ENCODE data around the gene GPR173. TPM values are rescaled to one million over a fixed set of nuclear protein-coding genes. Genes with fewer than 3 reads are reported as not detected.

GPR173 gene
- total and polyA plus RNA-seq, 2 of the 8 experiments (the other 6 are each of a cell fraction or from before 2014, with no cell fraction given) = 7.0 to 11.3 TPM

GRCh38 chrX:53122013-53122412, 73.4 kb downstream of the GPR173 start:
- Histone ChIP-seq H3K27ac (ENCODE audit: low read depth, low read length) (no peak overlapping the region), H3K4me2 (ENCODE audit: insufficient read depth in 1 of 2, low read depth in 2 of 2, low read length in 2 of 2) (no peak overlapping the region), H2BK5ac (ENCODE audit: low read depth, low read length) (no peak overlapping the region), H2BK20ac (ENCODE audit: low read length) (no peak overlapping the region), H2BK12ac (ENCODE audit: low read depth, low read length) (no peak overlapping the region), H3K27me3 (replicated peaks in 1 of 4; ENCODE audit: control insufficient read depth in 3 of 4, extremely low read depth in 1 of 4, insufficient read depth in 3 of 4, low read length in 3 of 4) (no peaks in the 10 kb centered on the region), H3K56ac (replicated peaks; ENCODE audit: insufficient read length, low read depth, low read length) (no peak overlapping the region), H3K4ac (replicated peaks; ENCODE audit: insufficient read length, low read depth, low read length) (no peak overlapping the region), H3K9me3 (ENCODE audit: insufficient read depth in 2 of 2, low read depth in 1 of 2, low read length in 1 of 2) (no peaks in the 10 kb centered on the region), H4K8ac (ENCODE audit: extremely low read depth, insufficient read depth, low read length) (no peak overlapping the region), H3K79me2 (ENCODE audit: control insufficient read depth in 1 of 2, insufficient read depth in 2 of 2, low read length in 2 of 2) (no peaks in the 10 kb centered on the region; a peak in 1 of 4 replicates), H2AFZ (ENCODE audit: low read length) (no peak overlapping the region), H3K36me3 (ENCODE audit: control insufficient read depth in 2 of 4, insufficient read depth in 4 of 4, low read length in 3 of 4) (peaks cover 0 to 2% (median 0%) of the 10 kb centered on the region in 4 experiments; a peak in 1 of 8 replicates), H3K18ac (ENCODE audit: extremely low read depth, low read length) (no peak overlapping the region), H2AK5ac (ENCODE audit: low read depth, low read length) (no peak overlapping the region), H4K20me1 (replicated peaks in 1 of 2; ENCODE audit: control insufficient read depth in 1 of 2, insufficient read depth in 2 of 2, low read length in 2 of 2) (no peaks in the 10 kb centered on the region), H2BK120ac (replicated peaks; ENCODE audit: low read depth, low read length) (no peak overlapping the region), H2BK15ac (ENCODE audit: low read length) (no peak overlapping the region), H3K9ac (replicated peaks in 1 of 4; ENCODE audit: extremely low read depth in 1 of 4, low read depth in 3 of 4, low read length in 3 of 4) (no peak overlapping the region), H4K5ac (ENCODE audit: insufficient read length, low read depth, low read length) (no peak overlapping the region), H3K4me3 (ENCODE audit: extremely low read depth in 1 of 4, insufficient read depth in 2 of 4, low read depth in 3 of 4, low read length in 4 of 4) (no peak overlapping the region), H3K4me1 (replicated peaks in 1 of 4; ENCODE audit: control insufficient read depth in 3 of 4, insufficient read depth in 4 of 4, low read length in 3 of 4) (no peaks in the 10 kb centered on the region), H3K23ac (ENCODE audit: insufficient read length) (no peak overlapping the region), H4K91ac (replicated peaks; ENCODE audit: insufficient read length, low read length) (no peak overlapping the region), H3K79me1 (ENCODE audit: low read depth, low read length) (no peaks in the 10 kb centered on the region), H3K14ac (ENCODE audit: insufficient read length) (no peak overlapping the region), H3K23me2 (ENCODE audit: low read depth, low read length) (no peaks in the 10 kb centered on the region)
- ChIA-PET CTCF (ENCODE audit: partially characterized antibody) (no interaction called here), POLR2A (ENCODE audit: partially characterized antibody) (no interaction called here)
- WGBS, 2 experiments (ENCODE audit: extremely low coverage in 1 of 2, insufficient coverage in 1 of 2, insufficient read length in 1 of 2, insufficient replicate concordance in 2 of 2, low coverage in 1 of 2, low lambda C conversion rate in 2 of 2, missing lambda C conversion rate in 1 of 2) = 82% methylated on average over 1 of the region's 1 CpG; no CpG with 5 or more reads in 1 of the 2 experiments
- DNase-seq (ENCODE audit: low read depth in 1 of 2, low spot score in 2 of 2) (no peak), FAIRE-seq (no peak)
- TF ChIP-seq, protein P1, sequence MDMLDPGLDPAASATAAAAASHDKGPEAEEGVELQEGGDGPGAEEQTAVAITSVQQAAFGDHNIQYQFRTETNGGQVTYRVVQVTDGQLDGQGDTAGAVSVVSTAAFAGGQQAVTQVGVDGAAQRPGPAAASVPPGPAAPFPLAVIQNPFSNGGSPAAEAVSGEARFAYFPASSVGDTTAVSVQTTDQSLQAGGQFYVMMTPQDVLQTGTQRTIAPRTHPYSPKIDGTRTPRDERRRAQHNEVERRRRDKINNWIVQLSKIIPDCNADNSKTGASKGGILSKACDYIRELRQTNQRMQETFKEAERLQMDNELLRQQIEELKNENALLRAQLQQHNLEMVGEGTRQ (IDR thresholded peaks at IDR 0.05; ENCODE audit: low read length) = no peak
- TF ChIP-seq SIN3A (conservative IDR thresholded peaks at IDR 0.05 in 1 of 2, IDR thresholded peaks at IDR 0.05 in 1 of 2; ENCODE audit: low read depth in 1 of 2, low read length in 2 of 2) = no peak
- no peak for TF ChIP-seq NANOG (IDR thresholded peaks at IDR 0.05; ENCODE audit: insufficient read depth, low read depth, low read length, poor library complexity, severe bottlenecking)
- TF ChIP-seq SIRT6 (IDR thresholded peaks at IDR 0.05; ENCODE audit: low read length) = no peak
